MM.1S (cell line): ENCODE results near the gene AARS2.

ENCODE experiments used
- CTCF ChIP-seq: fragments of 300-600 bp; sonication (generic); IDR thresholded peaks from 2 replicates; pipeline ENCODE4 v1.5.1; 2016; ENCODE audit warnings: antibody characterized with exemption, low read length, mixed read lengths
- EZH2 ChIP-seq: fragments of 300-600 bp; sonication (generic); optimal IDR thresholded peaks from 2 replicates; pipeline ENCODE3; 2017; ENCODE audit warnings: low read depth, mild to moderate bottlenecking, antibody characterized with exemption, low read length, mixed read lengths
- EZH2phosphoT487 ChIP-seq: fragments of 300-600 bp; sonication (generic); IDR thresholded peaks from 2 replicates; pipeline ENCODE4 v1.6.1; 2018; ENCODE audit warnings: antibody characterized with exemption, low read length

DNA sequence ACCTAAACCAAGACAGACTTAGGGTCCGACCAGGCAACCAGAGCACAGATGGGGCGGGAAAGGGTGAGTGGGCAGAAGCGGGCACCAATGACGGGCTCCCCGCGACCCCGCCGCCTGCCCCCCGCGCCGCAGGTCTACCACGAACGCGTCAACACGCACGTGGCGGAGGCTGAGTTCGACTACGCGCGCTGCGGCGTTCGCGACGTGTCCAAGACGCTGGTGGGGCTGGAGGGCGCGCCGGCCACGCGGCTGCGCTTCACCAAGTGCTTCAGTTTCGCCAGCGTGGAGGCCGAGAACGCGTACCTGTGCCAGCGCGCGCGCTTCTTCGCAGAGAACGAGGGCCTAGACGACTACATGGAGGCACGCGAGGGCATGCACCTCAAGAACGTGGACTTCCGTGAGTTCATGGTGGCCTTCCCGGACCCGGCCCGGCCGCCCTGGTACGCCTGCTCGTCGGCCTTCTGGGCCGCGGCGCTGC is 37.8 kb downstream of the AARS2 start:
- TF ChIP-seq CTCF (no peak), EZH2 (no peak), EZH2phosphoT487 (no peak)
